K562 (cell line): ENCODE data around the gene FMC1. TPM values are rescaled to one million over a fixed set of nuclear protein-coding genes. Genes with fewer than 3 reads are reported as not detected.

Experiments
- CTCFL ChIP-seq: IDR thresholded peaks from 2 replicates; pipeline ENCODE4 v1.6.1; 2011; ENCODE audit warnings: borderline replicate concordance, low read depth, mild to moderate bottlenecking, moderate library complexity, low read length; ENCODE audit not compliant: insufficient read depth, poor library complexity, severe bottlenecking
- KAT7 ChIP-seq: sonication (generic); formaldehyde crosslinking; IDR thresholded peaks from 2 replicates; pipeline ENCODE4 v1.8.0; 2022; ENCODE audit warnings: missing genetic modification reagents, mild to moderate bottlenecking, borderline replicate concordance
- ZNF316 ChIP-seq: fragments of 450-650 bp; IDR thresholded peaks from 2 replicates; pipeline ENCODE4 v1.6.1; 2016
- ZZZ3 ChIP-seq: fragments of 450-650 bp; IDR thresholded peaks from 2 replicates; pipeline ENCODE4 v1.6.1; 2016; ENCODE audit warnings: antibody characterized with exemption, mild to moderate bottlenecking, moderate library complexity
- polyA plus RNA-seq, 8 experiments: library from polyadenylated mRNA; depleted of rRNA in 4 of 8; stranded (reverse) in 5 of 8; unstranded in 3 of 8; fragments of >200 nt; fragmentation: Nextera tagmentation in 2 of 8; fragmentation: Illumina TruSeq in 1 of 8; extraction: Ambion mirVana in 2 of 8; extraction: Trizol in 1 of 8; gene quantifications; 2 replicates each; pipeline versions ENCODE4 v1.2.1 to v1.2.3, GENCODE V29; 2011 to 2014; ENCODE audit warnings: inconsistent platforms in 1 of 8, missing spikeins in 1 of 8
- total RNA-seq, 7 experiments: library from RNA; depleted of rRNA in 6 of 7; stranded (reverse); fragments of >200 nt in 6 of 7; fragmentation: Illumina TruSeq in 2 of 7; extraction: Trizol in 2 of 7; gene quantifications; 2 replicates each; pipeline versions ENCODE4 v1.2.1 to v1.2.3, GENCODE V29; 2011 to 2021; ENCODE audit warnings: low replicate concordance in 1 of 7
- TF ChIP-seq, protein P1 (sequence below), 2 experiments: fragments of 450-650 bp; IDR thresholded peaks; 2 replicates each; pipeline ENCODE4 v1.6.1; 2016; ENCODE audit warnings: mild to moderate bottlenecking in 2 of 2, borderline replicate concordance in 1 of 2, low read depth in 1 of 2, moderate library complexity in 1 of 2
- TF ChIP-seq, protein P2 (sequence below): IDR thresholded peaks from 2 replicates; pipeline ENCODE4 v1.6.1; 2016; ENCODE audit warnings: missing genetic modification characterization, missing compliant biosample characterization
- TF ChIP-seq, protein P3 (sequence below), 3 experiments: fragments of 200-800 bp in 1 of 3; fragments of 250-450 bp in 1 of 3; fragments of 450-650 bp in 1 of 3; sonication (Bioruptor Pico) in 1 of 3; sonication (Bioruptor generic) in 1 of 3; formaldehyde crosslinking in 1 of 3; IDR thresholded peaks; 2 replicates each; pipeline versions ENCODE4 v1.6.1 to v1.8.0; 2016 to 2022; ENCODE audit warnings: mild to moderate bottlenecking in 2 of 3, missing genetic modification characterization in 2 of 3, missing compliant biosample characterization in 1 of 3, moderate library complexity in 1 of 3
- TF ChIP-seq, protein P4 (sequence below): sonication (generic); formaldehyde crosslinking; IDR thresholded peaks from 2 replicates; pipeline ENCODE4 v1.8.0; 2022; ENCODE audit warnings: mild to moderate bottlenecking, missing genetic modification reagents, borderline replicate concordance

The FMC1 gene
- total and polyA plus RNA-seq, 9 of the 15 experiments (the other 6 are each of a cell fraction or from before 2014, with no cell fraction given): 14.0 to 116 (median 29.0) TPM

GRCh38 chr7:139339698-139340036, 1.5 kb upstream of the FMC1 start (continued):
- TF ChIP-seq, protein P1, sequence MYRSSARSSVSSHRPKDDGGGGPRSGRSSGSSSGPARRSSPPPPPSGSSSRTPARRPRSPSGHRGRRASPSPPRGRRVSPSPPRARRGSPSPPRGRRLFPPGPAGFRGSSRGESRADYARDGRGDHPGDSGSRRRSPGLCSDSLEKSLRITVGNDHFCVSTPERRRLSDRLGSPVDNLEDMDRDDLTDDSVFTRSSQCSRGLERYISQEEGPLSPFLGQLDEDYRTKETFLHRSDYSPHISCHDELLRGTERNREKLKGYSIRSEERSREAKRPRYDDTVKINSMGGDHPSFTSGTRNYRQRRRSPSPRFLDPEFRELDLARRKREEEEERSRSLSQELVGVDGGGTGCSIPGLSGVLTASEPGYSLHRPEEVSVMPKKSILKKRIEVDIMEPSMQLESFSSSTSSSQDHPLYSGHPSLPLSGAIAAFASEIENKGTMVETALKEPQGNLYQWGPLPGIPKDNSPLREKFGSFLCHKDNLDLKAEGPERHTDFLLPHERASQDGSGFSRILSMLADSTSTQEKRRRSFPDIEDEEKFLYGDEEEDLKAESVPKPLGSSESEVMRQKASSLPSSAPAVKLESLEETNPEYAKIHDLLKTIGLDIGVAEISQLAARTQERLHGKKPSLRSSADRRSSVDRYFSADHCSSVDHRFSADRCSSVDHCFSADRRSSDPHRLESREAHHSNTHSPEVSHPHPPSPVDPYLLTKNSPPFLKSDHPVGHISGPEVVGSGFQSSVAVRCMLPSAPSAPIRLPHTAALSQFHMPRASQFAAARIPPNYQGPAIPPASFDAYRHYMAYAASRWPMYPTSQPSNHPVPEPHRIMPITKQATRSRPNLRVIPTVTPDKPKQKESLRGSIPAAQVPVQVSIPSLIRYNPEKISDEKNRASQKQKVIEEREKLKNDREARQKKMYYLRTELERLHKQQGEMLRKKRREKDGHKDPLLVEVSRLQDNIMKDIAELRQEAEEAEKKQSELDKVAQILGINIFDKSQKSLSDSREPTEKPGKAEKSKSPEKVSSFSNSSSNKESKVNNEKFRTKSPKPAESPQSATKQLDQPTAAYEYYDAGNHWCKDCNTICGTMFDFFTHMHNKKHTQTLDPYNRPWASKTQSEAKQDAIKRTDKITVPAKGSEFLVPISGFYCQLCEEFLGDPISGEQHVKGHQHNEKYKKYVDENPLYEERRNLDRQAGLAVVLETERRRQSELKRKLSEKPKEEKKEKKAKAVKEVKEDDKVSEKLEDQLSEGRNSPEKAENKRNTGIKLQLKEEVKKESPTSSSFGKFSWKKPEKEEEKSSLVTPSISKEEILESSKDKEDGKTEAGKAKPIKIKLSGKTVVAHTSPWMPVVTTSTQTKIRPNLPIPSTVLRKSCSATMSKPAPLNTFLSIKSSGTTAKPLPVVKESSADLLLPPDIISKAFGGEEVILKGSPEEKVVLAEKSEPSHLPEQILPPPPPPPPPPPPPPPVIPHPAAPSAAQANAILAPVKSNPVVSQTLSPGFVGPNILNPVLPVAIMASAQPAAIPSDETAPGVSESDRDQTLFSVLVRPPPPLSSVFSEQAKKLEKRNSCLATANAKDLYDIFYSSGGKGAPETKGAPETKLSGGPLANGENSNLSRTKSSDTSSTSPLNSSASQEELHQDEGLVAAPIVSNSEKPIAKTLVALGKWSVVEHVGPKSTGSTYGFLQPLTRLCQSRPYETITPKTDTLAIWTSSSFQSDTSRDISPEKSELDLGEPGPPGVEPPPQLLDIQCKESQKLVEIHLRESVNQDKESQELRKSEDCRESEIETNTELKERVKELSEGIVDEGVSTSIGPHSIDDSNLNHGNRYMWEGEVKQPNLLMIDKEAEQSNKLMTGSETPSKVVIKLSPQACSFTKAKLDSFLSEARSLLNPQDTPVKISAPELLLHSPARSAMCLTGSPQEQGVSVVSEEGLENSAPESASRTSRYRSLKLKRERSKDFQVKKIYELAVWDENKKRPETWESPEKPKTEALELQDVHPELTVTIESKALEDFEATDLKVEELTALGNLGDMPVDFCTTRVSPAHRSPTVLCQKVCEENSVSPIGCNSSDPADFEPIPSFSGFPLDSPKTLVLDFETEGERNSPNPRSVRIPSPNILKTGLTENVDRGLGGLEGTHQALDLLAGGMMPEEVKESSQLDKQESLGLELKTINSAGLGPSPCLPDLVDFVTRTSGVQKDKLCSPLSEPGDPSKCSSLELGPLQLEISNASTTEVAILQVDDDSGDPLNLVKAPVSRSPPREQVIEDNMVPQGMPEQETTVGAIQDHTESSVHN (IDR thresholded peaks at IDR 0.05; ENCODE audit: borderline replicate concordance in 1 of 2, low read depth in 1 of 2): no peak
- TF ChIP-seq, protein P2, sequence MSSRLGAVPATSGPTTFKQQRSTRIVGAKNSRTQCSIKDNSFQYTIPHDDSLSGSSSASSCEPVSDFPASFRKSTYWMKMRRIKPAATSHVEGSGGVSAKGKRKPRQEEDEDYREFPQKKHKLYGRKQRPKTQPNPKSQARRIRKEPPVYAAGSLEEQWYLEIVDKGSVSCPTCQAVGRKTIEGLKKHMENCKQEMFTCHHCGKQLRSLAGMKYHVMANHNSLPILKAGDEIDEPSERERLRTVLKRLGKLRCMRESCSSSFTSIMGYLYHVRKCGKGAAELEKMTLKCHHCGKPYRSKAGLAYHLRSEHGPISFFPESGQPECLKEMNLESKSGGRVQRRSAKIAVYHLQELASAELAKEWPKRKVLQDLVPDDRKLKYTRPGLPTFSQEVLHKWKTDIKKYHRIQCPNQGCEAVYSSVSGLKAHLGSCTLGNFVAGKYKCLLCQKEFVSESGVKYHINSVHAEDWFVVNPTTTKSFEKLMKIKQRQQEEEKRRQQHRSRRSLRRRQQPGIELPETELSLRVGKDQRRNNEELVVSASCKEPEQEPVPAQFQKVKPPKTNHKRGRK (tag): 0 out of 2 replicates have a peak, but pooled peaks have one; percentile 8
- TF ChIP-seq, protein P3, sequence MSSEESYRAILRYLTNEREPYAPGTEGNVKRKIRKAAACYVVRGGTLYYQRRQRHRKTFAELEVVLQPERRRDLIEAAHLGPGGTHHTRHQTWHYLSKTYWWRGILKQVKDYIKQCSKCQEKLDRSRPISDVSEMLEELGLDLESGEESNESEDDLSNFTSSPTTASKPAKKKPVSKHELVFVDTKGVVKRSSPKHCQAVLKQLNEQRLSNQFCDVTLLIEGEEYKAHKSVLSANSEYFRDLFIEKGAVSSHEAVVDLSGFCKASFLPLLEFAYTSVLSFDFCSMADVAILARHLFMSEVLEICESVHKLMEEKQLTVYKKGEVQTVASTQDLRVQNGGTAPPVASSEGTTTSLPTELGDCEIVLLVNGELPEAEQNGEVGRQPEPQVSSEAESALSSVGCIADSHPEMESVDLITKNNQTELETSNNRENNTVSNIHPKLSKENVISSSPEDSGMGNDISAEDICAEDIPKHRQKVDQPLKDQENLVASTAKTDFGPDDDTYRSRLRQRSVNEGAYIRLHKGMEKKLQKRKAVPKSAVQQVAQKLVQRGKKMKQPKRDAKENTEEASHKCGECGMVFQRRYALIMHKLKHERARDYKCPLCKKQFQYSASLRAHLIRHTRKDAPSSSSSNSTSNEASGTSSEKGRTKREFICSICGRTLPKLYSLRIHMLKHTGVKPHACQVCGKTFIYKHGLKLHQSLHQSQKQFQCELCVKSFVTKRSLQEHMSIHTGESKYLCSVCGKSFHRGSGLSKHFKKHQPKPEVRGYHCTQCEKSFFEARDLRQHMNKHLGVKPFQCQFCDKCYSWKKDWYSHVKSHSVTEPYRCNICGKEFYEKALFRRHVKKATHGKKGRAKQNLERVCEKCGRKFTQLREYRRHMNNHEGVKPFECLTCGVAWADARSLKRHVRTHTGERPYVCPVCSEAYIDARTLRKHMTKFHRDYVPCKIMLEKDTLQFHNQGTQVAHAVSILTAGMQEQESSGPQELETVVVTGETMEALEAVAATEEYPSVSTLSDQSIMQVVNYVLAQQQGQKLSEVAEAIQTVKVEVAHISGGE (CRISPR knock-in tag; IDR thresholded peaks at IDR 0.05): no peak
- TF ChIP-seq ZZZ3 (no peak), ZNF316 (peak; percentile 83), KAT7 (CRISPR knock-in tag) (0 out of 2 replicates have a peak, but pooled peaks have one; percentile 90), CTCFL (no peak)
- TF ChIP-seq, protein P4, sequence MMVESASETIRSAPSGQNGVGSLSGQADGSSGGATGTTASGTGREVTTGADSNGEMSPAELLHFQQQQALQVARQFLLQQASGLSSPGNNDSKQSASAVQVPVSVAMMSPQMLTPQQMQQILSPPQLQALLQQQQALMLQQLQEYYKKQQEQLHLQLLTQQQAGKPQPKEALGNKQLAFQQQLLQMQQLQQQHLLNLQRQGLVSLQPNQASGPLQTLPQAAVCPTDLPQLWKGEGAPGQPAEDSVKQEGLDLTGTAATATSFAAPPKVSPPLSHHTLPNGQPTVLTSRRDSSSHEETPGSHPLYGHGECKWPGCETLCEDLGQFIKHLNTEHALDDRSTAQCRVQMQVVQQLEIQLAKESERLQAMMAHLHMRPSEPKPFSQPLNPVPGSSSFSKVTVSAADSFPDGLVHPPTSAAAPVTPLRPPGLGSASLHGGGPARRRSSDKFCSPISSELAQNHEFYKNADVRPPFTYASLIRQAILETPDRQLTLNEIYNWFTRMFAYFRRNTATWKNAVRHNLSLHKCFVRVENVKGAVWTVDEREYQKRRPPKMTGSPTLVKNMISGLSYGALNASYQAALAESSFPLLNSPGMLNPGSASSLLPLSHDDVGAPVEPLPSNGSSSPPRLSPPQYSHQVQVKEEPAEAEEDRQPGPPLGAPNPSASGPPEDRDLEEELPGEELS: no peak
